ENCODE measurements around the gene ARPC2. TPM values are rescaled to one million over a fixed set of nuclear protein-coding genes. Genes with fewer than 3 reads are reported as not detected.

Gene ARPC2
- total and polyA plus RNA-seq, 8 donors = 37.4 to 102 (median 55.8) TPM

GRCh38 chr2:218294430-218295022 lies 77.5 kb downstream of the ARPC2 start:
- FAIRE-seq (no peak), ATAC-seq (peak in 3 of 4 donors; percentile 8 to 18 (median 13)), DNase-seq (peak in 1 of 6 donors; percentile 44)
- Histone ChIP-seq H3K27ac (peak overlapping the region; percentile 96 to 100 (median 98)), H3K9me3 (no peaks in the 10 kb centered on the region), H3K36me3 (no peaks in the 10 kb centered on the region), H3K27me3 (no peaks in the 10 kb centered on the region), H3K4me3 (no peak overlapping the region), H3K4me1 (peaks cover 19 to 50% (median 47%) of the 10 kb centered on the region in 3 donors)
- TF ChIP-seq, protein P1, sequence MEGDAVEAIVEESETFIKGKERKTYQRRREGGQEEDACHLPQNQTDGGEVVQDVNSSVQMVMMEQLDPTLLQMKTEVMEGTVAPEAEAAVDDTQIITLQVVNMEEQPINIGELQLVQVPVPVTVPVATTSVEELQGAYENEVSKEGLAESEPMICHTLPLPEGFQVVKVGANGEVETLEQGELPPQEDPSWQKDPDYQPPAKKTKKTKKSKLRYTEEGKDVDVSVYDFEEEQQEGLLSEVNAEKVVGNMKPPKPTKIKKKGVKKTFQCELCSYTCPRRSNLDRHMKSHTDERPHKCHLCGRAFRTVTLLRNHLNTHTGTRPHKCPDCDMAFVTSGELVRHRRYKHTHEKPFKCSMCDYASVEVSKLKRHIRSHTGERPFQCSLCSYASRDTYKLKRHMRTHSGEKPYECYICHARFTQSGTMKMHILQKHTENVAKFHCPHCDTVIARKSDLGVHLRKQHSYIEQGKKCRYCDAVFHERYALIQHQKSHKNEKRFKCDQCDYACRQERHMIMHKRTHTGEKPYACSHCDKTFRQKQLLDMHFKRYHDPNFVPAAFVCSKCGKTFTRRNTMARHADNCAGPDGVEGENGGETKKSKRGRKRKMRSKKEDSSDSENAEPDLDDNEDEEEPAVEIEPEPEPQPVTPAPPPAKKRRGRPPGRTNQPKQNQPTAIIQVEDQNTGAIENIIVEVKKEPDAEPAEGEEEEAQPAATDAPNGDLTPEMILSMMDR (IDR thresholded peaks at IDR 0.05) = no peak
- 30 to 39% methylated on average over 5 of the region's 5 CpGs for WGBS, 2 donors
- intact Hi-C loops (cut with DNase I) = no loop called here

DNA sequence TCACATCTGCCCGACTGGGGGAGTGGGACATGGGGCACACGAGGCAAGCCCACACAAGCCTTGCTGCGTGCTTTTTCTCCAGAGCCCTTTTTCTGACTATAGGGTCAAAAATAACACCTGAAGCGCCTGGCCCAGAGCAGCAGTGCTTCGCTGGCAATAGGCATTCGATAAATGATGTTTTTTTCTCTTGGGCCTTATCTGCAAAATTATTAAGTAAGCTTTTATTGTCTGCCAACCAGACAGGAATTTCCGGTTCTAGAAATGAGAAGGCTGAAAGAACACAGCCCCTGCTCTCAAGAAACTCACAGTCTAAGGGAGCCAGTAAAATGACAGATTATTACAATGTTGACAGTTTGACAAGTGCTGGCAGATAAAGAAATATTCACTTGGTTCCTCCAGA lies 78.0 kb downstream of the ARPC2 start:
- peaks cover 19 to 47% (median 47%) of the 10 kb centered on the region in 3 donors for H3K4me1 ChIP-seq
- DNase-seq = peak in 4 of 6 donors; percentile 50 to 64 (median 57)
- 5 to 14% methylated on average over 7 of the region's 7 CpGs for WGBS, 2 donors

GRCh38 chr2:218296200-218296599 lies 79.2 kb downstream of the ARPC2 start:
- Histone ChIP-seq H3K9me3 (no peaks in the 10 kb centered on the region), H3K27me3 (no peaks in the 10 kb centered on the region), H3K36me3 (no peaks in the 10 kb centered on the region), H3K27ac (peak overlapping the region; percentile 96 to 100 (median 98)), H3K4me3 (no peak overlapping the region), H3K4me1 (peaks cover 19 to 43% (median 38%) of the 10 kb centered on the region in 3 donors)
- 77 to 85% methylated on average over 1 of the region's 1 CpG for WGBS, 2 donors
- DNase-seq (no peak), ATAC-seq (no peak), FAIRE-seq (no peak)
- TF ChIP-seq, protein P1 (IDR thresholded peaks at IDR 0.05) = no peak
- intact Hi-C loops (cut with DNase I) = no loop called here

More for the DNA sequence above, 78.0 kb downstream of the ARPC2 start:
- ATAC-seq = peak; percentile 13 to 49 (median 30)
- intact Hi-C loops (cut with DNase I) = no loop called here
- TF ChIP-seq, protein P1 (IDR thresholded peaks at IDR 0.05) = no peak
- H3K27ac ChIP-seq = peak overlapping the region; percentile 96 to 100 (median 98)
- no peak overlapping the region for H3K4me3 ChIP-seq
- no peak for FAIRE-seq
- H3K9me3 ChIP-seq = no peaks in the 10 kb centered on the region
- H3K36me3 ChIP-seq = no peaks in the 10 kb centered on the region
- H3K27me3 ChIP-seq = no peaks in the 10 kb centered on the region

DNA sequence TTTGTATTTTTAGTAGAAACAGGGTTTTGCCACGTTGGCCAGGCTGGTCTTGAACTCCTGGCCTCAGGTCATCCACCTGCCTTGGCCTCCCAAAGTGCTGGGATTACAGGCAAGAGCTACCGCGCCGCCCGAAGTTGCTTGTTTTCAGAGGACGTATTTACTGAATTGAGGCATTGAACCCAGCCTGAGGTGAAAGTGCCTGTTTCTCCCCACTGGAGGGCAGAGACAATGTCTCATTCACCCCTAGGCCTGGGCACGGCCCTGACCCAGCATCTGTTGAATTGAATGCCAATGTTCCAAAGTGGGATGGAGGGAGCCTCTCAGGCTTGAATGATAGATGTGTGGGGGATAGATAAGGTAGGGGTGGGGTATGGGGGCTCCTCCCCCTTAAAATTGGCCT lies 79.9 kb downstream of the ARPC2 start:
- TF ChIP-seq, protein P1 (IDR thresholded peaks at IDR 0.05) = no peak
- Histone ChIP-seq H3K27ac (peak overlapping the region in 2 of 4 donors; percentile 39 to 98), H3K4me3 (no peak overlapping the region), H3K27me3 (no peaks in the 10 kb centered on the region), H3K9me3 (no peaks in the 10 kb centered on the region), H3K4me1 (peaks cover 19 to 43% (median 38%) of the 10 kb centered on the region in 3 donors), H3K36me3 (no peaks in the 10 kb centered on the region)
- ATAC-seq = no peak
- DNase-seq = no peak
- intact Hi-C loops (cut with DNase I) = no loop called here
- FAIRE-seq = no peak
- 68 to 76% methylated on average over 7 of the region's 7 CpGs for WGBS, 2 donors

- Histone ChIP-seq H3K36me3 (no peaks in the 10 kb centered on the region), H3K27ac (peak overlapping the region in 2 of 4 donors; percentile 62 to 98), H3K4me1 (peaks cover 11 to 36% (median 29%) of the 10 kb centered on the region in 3 donors), H3K4me3 (no peak overlapping the region), H3K27me3 (no peaks in the 10 kb centered on the region), H3K9me3 (no peaks in the 10 kb centered on the region)
- no peak for FAIRE-seq
- intact Hi-C loops (cut with DNase I) = no loop called here
- ATAC-seq = no peak
- TF ChIP-seq, protein P1 (IDR thresholded peaks at IDR 0.05) = no peak
- no peak for DNase-seq
- WGBS, 2 donors = 54 to 62% methylated on average over 6 of the region's 6 CpGs
Measured at GRCh38 chr2:218298314-218298875, 81.4 kb downstream of the ARPC2 start.

Measured in pancreas (tissue), 10 donors.